OCI-LY7 (cell line): Measurements from ENCODE around the gene SPAG16. TPM values are rescaled to one million over a fixed set of nuclear protein-coding genes. Genes with fewer than 3 reads are reported as not detected.

Experiments used
- BruUV-seq: library from RNA; stranded (reverse); fragments of 400-500 nt; replicated peaks from 2 replicates; lab custom pipeline; 2021; lab: Mats Ljungman, UMichigan
- CTCF ChIA-PET: fragments of 300-600 bp; sonication (Branson Sonifier 250); formaldehyde crosslinking; loops from one replicate; lab custom pipeline; 2022; ENCODE audit warnings: antibody characterized with exemption; ENCODE audit not compliant: unreplicated experiment; lab: Charles Lee
- POLR2A ChIA-PET: fragments of 300-600 bp; sonication (Branson Sonifier 250); formaldehyde crosslinking; loops from one replicate; lab custom pipeline; 2022; ENCODE audit warnings: antibody characterized with exemption; lab: Charles Lee
- DNase-seq: peaks from one replicate; pipeline ENCODE4 v3.0.0-alpha.2; 2015; ENCODE audit warnings: low spot score
- H2AFZ ChIP-seq: fragments of 200-600 bp; sonication (generic), shearing (Covaris generic); 2 replicates; pipeline ENCODE4 v1.6.1; 2014; ENCODE audit warnings: mild to moderate bottlenecking, antibody characterized with exemption, low read length, moderate library complexity
- H3K27ac ChIP-seq: fragments of 200-600 bp; sonication (generic); 2 replicates; pipeline ENCODE4 v1.5.1; 2014; ENCODE audit warnings: mixed run types, low read depth, mild to moderate bottlenecking, moderate library complexity, low read length, inconsistent platforms; ENCODE audit not compliant: poor library complexity, severe bottlenecking
- H3K36me3 ChIP-seq: fragments of 200-600 bp; sonication (generic); 2 replicates; pipeline ENCODE4 v1.6.1; 2014; ENCODE audit warnings: mild to moderate bottlenecking, antibody characterized with exemption, low read length, moderate library complexity, mixed read lengths; ENCODE audit not compliant: insufficient read depth
- H3K4me1 ChIP-seq: fragments of 200-600 bp; sonication (generic); 2 replicates; pipeline ENCODE4 v1.5.1; 2014; ENCODE audit warnings: mild to moderate bottlenecking, low read length; ENCODE audit not compliant: insufficient read depth, poor library complexity, severe bottlenecking
- H3K4me2 ChIP-seq: fragments of 200-600 bp; sonication (generic); 2 replicates; pipeline ENCODE4 v1.6.1; 2014; ENCODE audit warnings: mild to moderate bottlenecking, low read length
- H3K4me3 ChIP-seq: fragments of 200-600 bp; sonication (generic); 2 replicates; pipeline ENCODE4 v1.5.1; 2014; ENCODE audit warnings: mild to moderate bottlenecking, low read depth, low read length; ENCODE audit not compliant: poor library complexity, severe bottlenecking
- H3K79me2 ChIP-seq: fragments of 200-600 bp; sonication (generic); 2 replicates; pipeline ENCODE4 v1.6.1; 2016; ENCODE audit warnings: low read depth, mild to moderate bottlenecking, low read length, moderate library complexity, mixed read lengths; ENCODE audit not compliant: insufficient read depth
- H3K9me2 ChIP-seq: fragments of 200-600 bp; sonication (generic); 2 replicates; pipeline ENCODE4 v1.6.1; 2016; ENCODE audit warnings: mild to moderate bottlenecking, low read length, mixed read lengths; ENCODE audit not compliant: insufficient read depth
- H3K9me3 ChIP-seq: fragments of 200-600 bp; sonication (generic); 2 replicates; pipeline ENCODE4 v1.6.1; 2014; ENCODE audit warnings: mild to moderate bottlenecking, mixed run types, low read length, mixed read lengths
- H4K20me1 ChIP-seq: fragments of 200-600 bp; sonication (generic); 2 replicates; pipeline ENCODE4 v1.6.1; 2014; ENCODE audit warnings: mild to moderate bottlenecking, antibody characterized with exemption, low read length, moderate library complexity, mixed read lengths; ENCODE audit not compliant: insufficient read depth
- CTCF ChIP-seq: fragments of 200-600 bp; sonication (generic); conservative IDR thresholded peaks from 2 replicates; pipeline ENCODE4 v1.5.1; 2014; ENCODE audit warnings: mild to moderate bottlenecking, antibody characterized with exemption, low read length, moderate library complexity, mixed read lengths
- EZH2phosphoT487 ChIP-seq: fragments of 200-600 bp; sonication (generic); IDR thresholded peaks from 2 replicates; pipeline ENCODE4 v1.6.1; 2018; ENCODE audit warnings: low read depth, borderline replicate concordance, mild to moderate bottlenecking, mixed run types, antibody characterized with exemption, low read length, moderate library complexity, mixed read lengths
- intact Hi-C: fragments of 100-400 bp; cut with micrococcal nuclease; formaldehyde crosslinking; loops from one replicate; pipeline ENCODE4 v1.10.0; 2022; ENCODE audit not compliant: unreplicated experiment
- total RNA-seq, 2 experiments: library from RNA; depleted of rRNA in 1 of 2; stranded (reverse); fragments of >200 nt in 1 of 2; shearing (Covaris generic) in 1 of 2; gene quantifications; 2 replicates each; pipeline ENCODE4 v1.2.3, GENCODE V29; 2014 to 2022

The SPAG16 gene
- total RNA-seq, 2 experiments from 2014 or later: 22.1 to 24.2 TPM

GRCh38 chr2:214014551-214015220 is 730.4 kb downstream of the SPAG16 start:
- H3K9me3 ChIP-seq: no peaks in the 10 kb centered on the region
- intact Hi-C loops: no loop called here
- H3K27ac ChIP-seq: no peak overlapping the region
- H3K4me3 ChIP-seq: no peak overlapping the region
- H3K9me2 ChIP-seq: no peaks in the 10 kb centered on the region
- no peaks in the 10 kb centered on the region for H4K20me1 ChIP-seq
- no peaks in the 10 kb centered on the region for H3K79me2 ChIP-seq
- H3K4me1 ChIP-seq: no peaks in the 10 kb centered on the region
- no peak overlapping the region for H3K4me2 ChIP-seq
- no TSS peak for BruUV-seq
- POLR2A ChIA-PET: no interaction called here
- H2AFZ ChIP-seq: no peak overlapping the region
- H3K36me3 ChIP-seq: no peaks in the 10 kb centered on the region
- no peak for DNase-seq
- TF ChIP-seq EZH2phosphoT487 (no peak), CTCF (no peak)
- CTCF ChIA-PET: no interaction called here

GRCh38 chr2:214019229-214019972 is 735.1 kb downstream of the SPAG16 start:
- DNase-seq: no peak
- no peak overlapping the region for H3K27ac ChIP-seq
- no peaks in the 10 kb centered on the region for H3K9me2 ChIP-seq
- no TSS peak for BruUV-seq
- H2AFZ ChIP-seq: no peak overlapping the region
- ChIA-PET CTCF (no interaction called here), POLR2A (no interaction called here)
- H3K79me2 ChIP-seq: no peaks in the 10 kb centered on the region
- no peaks in the 10 kb centered on the region for H3K36me3 ChIP-seq
- TF ChIP-seq CTCF: no peak
- no peaks in the 10 kb centered on the region for H3K9me3 ChIP-seq
- no peaks in the 10 kb centered on the region for H3K4me1 ChIP-seq
- no peak overlapping the region for H3K4me3 ChIP-seq
- no peaks in the 10 kb centered on the region for H4K20me1 ChIP-seq
- intact Hi-C loops: no loop called here
- no peak overlapping the region for H3K4me2 ChIP-seq

GRCh38 chr2:214019973-214020345 is 735.7 kb downstream of the SPAG16 start:
- H3K36me3 ChIP-seq: no peaks in the 10 kb centered on the region
- POLR2A ChIA-PET: no interaction called here
- no peak overlapping the region for H3K27ac ChIP-seq
- no peak for DNase-seq
- no peak overlapping the region for H3K4me3 ChIP-seq
- no peaks in the 10 kb centered on the region for H3K9me3 ChIP-seq
- H3K9me2 ChIP-seq: no peaks in the 10 kb centered on the region
- BruUV-seq: no TSS peak
- H3K4me2 ChIP-seq: no peak overlapping the region
- no peaks in the 10 kb centered on the region for H4K20me1 ChIP-seq
- CTCF ChIA-PET: no interaction called here
- intact Hi-C loops: no loop called here
- no peak for TF ChIP-seq CTCF
- TF ChIP-seq EZH2phosphoT487: no peak
- H2AFZ ChIP-seq: no peak overlapping the region
- H3K79me2 ChIP-seq: no peaks in the 10 kb centered on the region
- no peaks in the 10 kb centered on the region for H3K4me1 ChIP-seq
